ENCODE measurements around the gene HOXB4.

GRCh38 chr17:48564188-48565021 is 13.7 kb downstream of the HOXB4 start:
- TF ChIP-seq POLR2AphosphoS5 (IDR thresholded peaks at IDR 0.05; ENCODE audit: low read depth, low read length) (no peak), POLR2A (IDR thresholded peaks at IDR 0.05; ENCODE audit: low read depth, low read length) (no peak), PAX5 (IDR thresholded peaks at IDR 0.05; ENCODE audit: insufficient read depth, low read length, severe bottlenecking) (no peak), TAF1 (IDR thresholded peaks at IDR 0.05; ENCODE audit: low read depth, low read length) (no peak)

Measured in GM12891 (cell line).